HepG2 (cell line): Measurements from ENCODE around the gene MLST8. TPM values are rescaled to one million over a fixed set of nuclear protein-coding genes. Genes with fewer than 3 reads are reported as not detected.

Source experiments
- ELF4 ChIP-seq: sonication (generic); formaldehyde crosslinking; IDR thresholded peaks from 2 replicates; pipeline ENCODE4 v1.5.0; 2020; ENCODE audit warnings: missing genetic modification reagents, mild to moderate bottlenecking, moderate library complexity, borderline replicate concordance
- HOXA7 ChIP-seq: sonication (generic); formaldehyde crosslinking; IDR thresholded peaks from 2 replicates; pipeline ENCODE4 v1.8.1; 2022; ENCODE audit warnings: mild to moderate bottlenecking, missing genetic modification reagents, moderate library complexity
- KLF16 ChIP-seq, 2 experiments: sonication (generic) in 1 of 2; formaldehyde crosslinking in 1 of 2; IDR thresholded peaks; 2 replicates each; pipeline versions ENCODE4 v1.6.1 to v1.8.0; 2016 to 2023; ENCODE audit warnings: missing genetic modification reagents in 2 of 2, missing compliant biosample characterization in 1 of 2
- MIER2 ChIP-seq: IDR thresholded peaks from 2 replicates; pipeline ENCODE4 v1.6.1; 2016; ENCODE audit warnings: missing biosample characterization, missing genetic modification reagents
- PHF20 ChIP-seq: sonication (generic); formaldehyde crosslinking; IDR thresholded peaks from 2 replicates; pipeline ENCODE4 v1.5.0; 2020; ENCODE audit warnings: mild to moderate bottlenecking, missing genetic modification reagents
- PLRG1 ChIP-seq: fragments of 450-650 bp; conservative IDR thresholded peaks from 2 replicates; pipeline ENCODE4 v1.6.1; 2016
- SRY ChIP-seq: sonication (generic); formaldehyde crosslinking; IDR thresholded peaks from 2 replicates; pipeline ENCODE4 v1.8.0; 2022; ENCODE audit warnings: mild to moderate bottlenecking, missing genetic modification reagents
- SSRP1 ChIP-seq: IDR thresholded peaks from 2 replicates; pipeline ENCODE4 v1.6.1; 2016; ENCODE audit warnings: control low read depth
- STAG1 ChIP-seq: sonication (generic); formaldehyde crosslinking; IDR thresholded peaks from 2 replicates; pipeline ENCODE4 v1.4.0; 2020; ENCODE audit warnings: missing genetic modification reagents
- ZNF543 ChIP-seq: sonication (generic); formaldehyde crosslinking; IDR thresholded peaks from 2 replicates; pipeline ENCODE4 v1.4.0; 2020; ENCODE audit warnings: mild to moderate bottlenecking, missing genetic modification reagents
- ZNF747 ChIP-seq: sonication (generic); formaldehyde crosslinking; IDR thresholded peaks from 2 replicates; pipeline ENCODE4 v1.8.1; 2023; ENCODE audit warnings: missing genetic modification reagents, mild to moderate bottlenecking, borderline replicate concordance
- ZNF879 ChIP-seq: sonication (generic); formaldehyde crosslinking; IDR thresholded peaks from 2 replicates; pipeline ENCODE4 v1.8.1; 2023; ENCODE audit warnings: missing genetic modification reagents
- polyA plus RNA-seq, 8 experiments: library from polyadenylated mRNA; depleted of rRNA in 3 of 8; stranded (reverse) in 7 of 8; unstranded in 1 of 8; fragments of >200 nt; fragmentation: Illumina TruSeq in 4 of 8; extraction: Trizol in 4 of 8; gene quantifications; 2 replicates each; pipeline versions ENCODE4 v1.2.1 to v1.2.3, GENCODE V29; 2011 to 2016; ENCODE audit warnings: low read depth in 4 of 8, missing spikeins in 1 of 8, mixed read lengths in 1 of 8; ENCODE audit not compliant: insufficient read depth in 1 of 8
- total RNA-seq, 5 experiments: library from RNA; depleted of rRNA; stranded (reverse); fragments of >200 nt; fragmentation: Illumina TruSeq; extraction: Trizol; gene quantifications; 2 replicates each; pipeline ENCODE4 v1.2.3, GENCODE V29; 2016; ENCODE audit warnings: low read depth in 1 of 5
- TF ChIP-seq, protein P1 (sequence below): sonication (generic); formaldehyde crosslinking; IDR thresholded peaks from one replicate; pipeline ENCODE4 v1.5.1; 2020; ENCODE audit warnings: mild to moderate bottlenecking, missing genetic modification reagents; ENCODE audit errors: not compliant biosample characterization
- TF ChIP-seq, protein P2 (sequence below): sonication (generic); formaldehyde crosslinking; IDR thresholded peaks from 2 replicates; pipeline ENCODE4 v1.8.1; 2023; ENCODE audit warnings: mild to moderate bottlenecking, missing genetic modification reagents
- TF ChIP-seq, protein P3 (sequence below): sonication (generic); formaldehyde crosslinking; IDR thresholded peaks from 2 replicates; pipeline ENCODE4 v1.8.1; 2022; ENCODE audit warnings: mild to moderate bottlenecking, missing genetic modification reagents
- TF ChIP-seq, protein P4 (sequence below): sonication (generic); formaldehyde crosslinking; IDR thresholded peaks from 2 replicates; pipeline ENCODE4 v1.9.0; 2021; ENCODE audit warnings: missing genetic modification reagents, borderline replicate concordance

Gene MLST8
- total and polyA plus RNA-seq, 2 of the 13 experiments (the other 11 are each of a cell fraction or from before 2014, with no cell fraction given), result 30.8 to 72.7 TPM

DNA sequence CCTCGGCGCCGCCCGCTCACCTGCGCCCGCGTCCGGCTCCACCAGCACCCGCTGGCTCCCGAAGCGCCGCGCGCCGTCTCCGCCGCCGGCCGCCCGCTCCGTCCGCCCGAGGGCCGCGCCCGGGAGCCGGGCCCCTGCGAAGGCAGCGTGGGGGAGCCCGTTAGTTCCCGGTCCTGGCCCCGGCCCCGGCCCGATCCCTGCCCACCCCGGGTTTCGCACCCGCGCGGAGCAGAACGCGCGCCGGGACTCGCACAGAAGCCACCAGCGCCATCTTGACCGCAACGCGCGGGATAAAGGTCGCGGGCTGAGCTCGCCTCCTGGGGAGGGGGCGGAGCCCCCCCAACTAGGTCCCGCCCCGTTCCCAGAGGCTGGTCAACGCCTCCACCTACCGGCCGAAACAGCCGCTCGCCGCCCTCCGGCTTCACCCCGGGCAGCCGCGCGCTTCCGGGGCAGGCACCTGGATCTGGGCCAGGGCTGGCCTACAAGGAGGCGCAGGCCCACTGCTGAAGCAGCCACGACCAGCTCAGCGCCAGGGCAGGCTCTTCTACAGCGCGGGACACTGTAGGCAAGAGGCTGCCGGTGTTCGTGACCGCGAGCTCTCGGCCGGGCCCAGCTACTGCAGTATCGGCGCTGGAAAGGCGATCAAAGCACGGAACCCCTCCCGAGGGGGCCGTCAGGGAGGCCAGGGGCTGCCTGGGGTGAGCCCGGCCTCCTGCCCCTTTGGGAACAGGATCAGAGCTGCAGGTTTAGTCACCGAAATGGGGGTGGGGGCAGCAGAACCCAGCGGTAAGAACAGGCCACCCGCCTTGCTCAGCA, 46.2 kb downstream of the MLST8 start, which contains the start of gene ECI1 (continued):
- TF ChIP-seq, protein P1, sequence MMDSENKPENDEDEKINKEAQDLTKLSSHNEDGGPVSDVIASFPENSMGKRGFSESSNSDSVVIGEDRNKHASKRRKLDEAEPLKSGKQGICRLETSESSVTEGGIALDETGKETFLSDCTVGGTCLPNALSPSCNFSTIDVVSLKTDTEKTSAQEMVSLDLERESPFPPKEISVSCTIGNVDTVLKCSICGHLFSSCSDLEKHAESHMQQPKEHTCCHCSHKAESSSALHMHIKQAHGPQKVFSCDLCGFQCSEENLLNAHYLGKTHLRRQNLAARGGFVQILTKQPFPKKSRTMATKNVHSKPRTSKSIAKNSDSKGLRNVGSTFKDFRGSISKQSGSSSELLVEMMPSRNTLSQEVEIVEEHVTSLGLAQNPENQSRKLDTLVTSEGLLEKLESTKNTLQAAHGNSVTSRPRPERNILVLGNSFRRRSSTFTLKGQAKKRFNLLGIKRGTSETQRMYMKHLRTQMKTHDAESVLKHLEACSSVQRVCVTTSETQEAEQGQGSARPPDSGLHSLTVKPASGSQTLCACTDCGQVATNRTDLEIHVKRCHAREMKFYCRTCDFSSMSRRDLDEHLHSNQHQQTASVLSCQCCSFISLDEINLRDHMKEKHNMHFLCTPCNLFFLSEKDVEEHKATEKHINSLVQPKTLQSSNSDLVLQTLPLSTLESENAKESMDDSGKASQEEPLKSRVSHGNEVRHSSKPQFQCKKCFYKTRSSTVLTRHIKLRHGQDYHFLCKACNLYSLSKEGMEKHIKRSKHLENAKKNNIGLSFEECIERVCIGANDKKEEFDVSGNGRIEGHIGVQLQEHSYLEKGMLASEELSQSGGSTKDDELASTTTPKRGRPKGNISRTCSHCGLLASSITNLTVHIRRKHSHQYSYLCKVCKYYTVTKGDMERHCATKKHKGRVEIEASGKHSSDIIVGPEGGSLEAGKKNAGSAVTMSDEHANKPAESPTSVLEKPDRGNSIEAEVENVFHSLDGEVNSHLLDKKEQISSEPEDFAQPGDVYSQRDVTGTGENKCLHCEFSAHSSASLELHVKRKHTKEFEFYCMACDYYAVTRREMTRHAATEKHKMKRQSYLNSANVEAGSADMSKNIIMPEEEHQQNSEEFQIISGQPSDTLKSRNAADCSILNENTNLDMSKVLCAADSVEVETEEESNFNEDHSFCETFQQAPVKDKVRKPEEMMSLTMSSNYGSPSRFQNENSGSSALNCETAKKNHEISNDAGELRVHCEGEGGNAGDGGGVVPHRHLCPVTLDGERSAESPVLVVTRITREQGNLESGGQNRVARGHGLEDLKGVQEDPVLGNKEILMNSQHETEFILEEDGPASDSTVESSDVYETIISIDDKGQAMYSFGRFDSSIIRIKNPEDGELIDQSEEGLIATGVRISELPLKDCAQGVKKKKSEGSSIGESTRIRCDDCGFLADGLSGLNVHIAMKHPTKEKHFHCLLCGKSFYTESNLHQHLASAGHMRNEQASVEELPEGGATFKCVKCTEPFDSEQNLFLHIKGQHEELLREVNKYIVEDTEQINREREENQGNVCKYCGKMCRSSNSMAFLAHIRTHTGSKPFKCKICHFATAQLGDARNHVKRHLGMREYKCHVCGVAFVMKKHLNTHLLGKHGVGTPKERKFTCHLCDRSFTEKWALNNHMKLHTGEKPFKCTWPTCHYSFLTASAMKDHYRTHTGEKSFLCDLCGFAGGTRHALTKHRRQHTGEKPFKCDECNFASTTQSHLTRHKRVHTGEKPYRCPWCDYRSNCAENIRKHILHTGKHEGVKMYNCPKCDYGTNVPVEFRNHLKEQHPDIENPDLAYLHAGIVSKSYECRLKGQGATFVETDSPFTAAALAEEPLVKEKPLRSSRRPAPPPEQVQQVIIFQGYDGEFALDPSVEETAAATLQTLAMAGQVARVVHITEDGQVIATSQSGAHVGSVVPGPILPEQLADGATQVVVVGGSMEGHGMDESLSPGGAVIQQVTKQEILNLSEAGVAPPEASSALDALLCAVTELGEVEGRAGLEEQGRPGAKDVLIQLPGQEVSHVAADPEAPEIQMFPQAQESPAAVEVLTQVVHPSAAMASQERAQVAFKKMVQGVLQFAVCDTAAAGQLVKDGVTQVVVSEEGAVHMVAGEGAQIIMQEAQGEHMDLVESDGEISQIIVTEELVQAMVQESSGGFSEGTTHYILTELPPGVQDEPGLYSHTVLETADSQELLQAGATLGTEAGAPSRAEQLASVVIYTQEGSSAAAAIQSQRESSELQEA, result peak; percentile 75
- TF ChIP-seq MIER2, result peak; percentile 24; the same call in 1 of the 2 replicates
- TF ChIP-seq SSRP1 (CRISPR knock-in tag), result peak; percentile 26; the same call in 1 of the 2 replicates
- TF ChIP-seq, protein P2, sequence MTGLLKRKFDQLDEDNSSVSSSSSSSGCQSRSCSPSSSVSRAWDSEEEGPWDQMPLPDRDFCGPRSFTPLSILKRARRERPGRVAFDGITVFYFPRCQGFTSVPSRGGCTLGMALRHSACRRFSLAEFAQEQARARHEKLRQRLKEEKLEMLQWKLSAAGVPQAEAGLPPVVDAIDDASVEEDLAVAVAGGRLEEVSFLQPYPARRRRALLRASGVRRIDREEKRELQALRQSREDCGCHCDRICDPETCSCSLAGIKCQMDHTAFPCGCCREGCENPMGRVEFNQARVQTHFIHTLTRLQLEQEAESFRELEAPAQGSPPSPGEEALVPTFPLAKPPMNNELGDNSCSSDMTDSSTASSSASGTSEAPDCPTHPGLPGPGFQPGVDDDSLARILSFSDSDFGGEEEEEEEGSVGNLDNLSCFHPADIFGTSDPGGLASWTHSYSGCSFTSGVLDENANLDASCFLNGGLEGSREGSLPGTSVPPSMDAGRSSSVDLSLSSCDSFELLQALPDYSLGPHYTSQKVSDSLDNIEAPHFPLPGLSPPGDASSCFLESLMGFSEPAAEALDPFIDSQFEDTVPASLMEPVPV, result peak; percentile 89
- TF ChIP-seq ZNF879 (CRISPR knock-in tag), result 0 out of 2 replicates have a peak, but pooled peaks have one; percentile 24
- TF ChIP-seq, protein P3, sequence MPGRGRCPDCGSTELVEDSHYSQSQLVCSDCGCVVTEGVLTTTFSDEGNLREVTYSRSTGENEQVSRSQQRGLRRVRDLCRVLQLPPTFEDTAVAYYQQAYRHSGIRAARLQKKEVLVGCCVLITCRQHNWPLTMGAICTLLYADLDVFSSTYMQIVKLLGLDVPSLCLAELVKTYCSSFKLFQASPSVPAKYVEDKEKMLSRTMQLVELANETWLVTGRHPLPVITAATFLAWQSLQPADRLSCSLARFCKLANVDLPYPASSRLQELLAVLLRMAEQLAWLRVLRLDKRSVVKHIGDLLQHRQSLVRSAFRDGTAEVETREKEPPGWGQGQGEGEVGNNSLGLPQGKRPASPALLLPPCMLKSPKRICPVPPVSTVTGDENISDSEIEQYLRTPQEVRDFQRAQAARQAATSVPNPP, result peak; percentile 93; the same call in 1 of the 2 replicates
- TF ChIP-seq PLRG1, result no peak
- peak; percentile 56; the same call in 1 of the 2 replicates for TF ChIP-seq SRY (CRISPR knock-in tag)
- peak; percentile 64; the same call in 1 of the 2 replicates for TF ChIP-seq ZNF543 (CRISPR knock-in tag)
- TF ChIP-seq STAG1 (CRISPR knock-in tag), result peak; percentile 79
- TF ChIP-seq, protein P4, sequence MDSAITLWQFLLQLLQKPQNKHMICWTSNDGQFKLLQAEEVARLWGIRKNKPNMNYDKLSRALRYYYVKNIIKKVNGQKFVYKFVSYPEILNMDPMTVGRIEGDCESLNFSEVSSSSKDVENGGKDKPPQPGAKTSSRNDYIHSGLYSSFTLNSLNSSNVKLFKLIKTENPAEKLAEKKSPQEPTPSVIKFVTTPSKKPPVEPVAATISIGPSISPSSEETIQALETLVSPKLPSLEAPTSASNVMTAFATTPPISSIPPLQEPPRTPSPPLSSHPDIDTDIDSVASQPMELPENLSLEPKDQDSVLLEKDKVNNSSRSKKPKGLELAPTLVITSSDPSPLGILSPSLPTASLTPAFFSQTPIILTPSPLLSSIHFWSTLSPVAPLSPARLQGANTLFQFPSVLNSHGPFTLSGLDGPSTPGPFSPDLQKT (CRISPR knock-in tag), result 0 out of 2 replicates have a peak, but pooled peaks have one; percentile 35
- no peak for TF ChIP-seq HOXA7
- TF ChIP-seq ELF4 (CRISPR knock-in tag), result 0 out of 2 replicates have a peak, but pooled peaks have one; percentile 56
- TF ChIP-seq KLF16 (CRISPR knock-in tag; IDR thresholded peaks at IDR 0.05), result peak in 1 of 2 experiments; percentile 81; a peak in 2 of 4 replicates
- peak; percentile 57; the same call in 1 of the 2 replicates for TF ChIP-seq PHF20 (CRISPR knock-in tag)
- TF ChIP-seq ZNF747 (CRISPR knock-in tag), result peak; percentile 72; the same call in 1 of the 2 replicates
